GM18498 (cell line): Measurements from ENCODE around the gene RBCK1.
"Not testable (repeated sequence)": the region's sequence is repeated elsewhere in the genome, so short reads cannot be mapped to it uniquely, and the experiment has no call there.

Experiments used
- ATAC-seq: cut with Tn5 transposase; IDR thresholded peaks from one replicate; pipeline ENCODE4 v1.9.1; 2021; ENCODE audit warnings: mild to moderate bottlenecking, moderate library complexity; ENCODE audit not compliant: unreplicated experiment

The RBCK1 gene

DNA sequence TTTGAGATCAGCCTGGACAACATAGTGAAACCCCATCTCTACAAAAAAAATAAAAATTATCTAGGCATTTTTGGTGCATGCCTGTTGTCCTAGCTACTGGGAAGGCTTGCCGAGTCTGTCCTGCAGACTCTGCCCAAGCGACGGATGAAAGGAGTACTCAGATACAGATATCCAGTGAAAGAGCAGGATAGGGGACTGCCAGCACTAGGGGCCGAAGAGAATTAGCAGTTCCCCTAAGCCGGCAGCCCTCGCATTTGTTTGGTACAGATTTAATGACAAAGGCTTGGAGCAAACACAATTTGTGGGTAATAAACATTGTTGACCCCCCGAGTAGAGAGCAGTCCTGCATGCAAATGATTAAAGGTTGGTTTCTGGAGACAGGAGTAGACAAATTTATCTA is 59.7 kb downstream of the RBCK1 start:
- ATAC-seq, result no peak

DNA sequence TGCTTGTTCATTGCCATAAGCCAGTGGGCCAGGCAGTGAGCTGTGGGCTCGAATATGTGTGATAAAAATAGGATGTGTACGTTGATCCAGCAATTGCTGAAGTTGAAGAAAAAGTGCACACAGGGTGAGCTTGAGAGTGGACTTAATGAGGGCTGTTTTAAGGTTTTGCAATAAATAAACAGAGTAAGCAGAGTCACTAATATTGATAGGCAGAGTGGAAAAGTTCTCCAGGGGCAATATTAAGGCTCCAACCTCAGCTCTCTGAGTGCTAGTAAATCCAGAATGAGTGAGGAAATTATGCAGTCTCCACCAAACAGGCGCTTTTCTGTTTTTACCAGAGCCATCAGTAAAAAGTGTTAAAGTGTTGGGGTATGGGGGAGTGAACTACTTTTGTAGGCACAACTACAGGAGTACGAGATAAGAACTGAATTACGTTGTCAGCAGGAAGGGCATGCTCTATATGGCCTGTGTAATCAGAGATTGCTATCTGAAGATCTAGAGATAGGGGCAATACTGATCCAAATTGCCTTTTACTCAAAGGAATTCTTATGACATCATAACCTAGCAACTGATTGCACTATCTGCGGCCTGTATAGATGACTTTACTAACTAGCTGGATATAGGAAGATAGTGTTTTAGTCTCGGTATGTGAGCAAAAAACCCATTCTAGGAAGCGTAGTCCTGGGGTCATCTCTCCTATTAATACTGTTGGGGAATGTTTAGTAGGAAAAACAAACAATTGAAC is 61.8 kb downstream of the RBCK1 start:
- ATAC-seq, result no peak

- ATAC-seq, result no peak
These were observed 64.2 kb downstream of the RBCK1 start for GRCh38 chr20:472137-472846.

DNA sequence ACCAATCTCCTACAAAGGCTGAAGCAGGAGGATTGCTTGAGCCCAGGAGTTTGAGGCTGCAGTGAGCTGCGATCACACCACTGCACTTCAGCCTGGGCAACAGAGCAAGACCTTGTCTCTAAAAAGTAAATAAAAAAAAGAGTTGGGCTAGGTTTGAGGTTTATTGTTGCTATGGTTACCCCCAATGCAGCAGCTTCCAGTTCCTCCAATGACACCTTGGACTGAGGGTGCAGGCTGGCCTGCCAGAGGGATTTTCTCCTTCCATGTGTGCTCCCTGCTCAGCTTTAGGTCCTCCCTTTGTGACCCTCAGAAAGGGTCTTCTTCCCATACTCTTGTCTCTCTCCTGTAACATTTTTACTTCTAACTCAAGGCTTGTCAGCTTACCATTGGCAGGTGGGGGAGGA is 64.8 kb downstream of the RBCK1 start:
- no peak for ATAC-seq

GRCh38 chr20:474581-474980 is 66.5 kb downstream of the RBCK1 start:
- no peak for ATAC-seq

- ATAC-seq, result no peak
These were observed 67.6 kb downstream of the RBCK1 start for GRCh38 chr20:475463-476357.

DNA sequence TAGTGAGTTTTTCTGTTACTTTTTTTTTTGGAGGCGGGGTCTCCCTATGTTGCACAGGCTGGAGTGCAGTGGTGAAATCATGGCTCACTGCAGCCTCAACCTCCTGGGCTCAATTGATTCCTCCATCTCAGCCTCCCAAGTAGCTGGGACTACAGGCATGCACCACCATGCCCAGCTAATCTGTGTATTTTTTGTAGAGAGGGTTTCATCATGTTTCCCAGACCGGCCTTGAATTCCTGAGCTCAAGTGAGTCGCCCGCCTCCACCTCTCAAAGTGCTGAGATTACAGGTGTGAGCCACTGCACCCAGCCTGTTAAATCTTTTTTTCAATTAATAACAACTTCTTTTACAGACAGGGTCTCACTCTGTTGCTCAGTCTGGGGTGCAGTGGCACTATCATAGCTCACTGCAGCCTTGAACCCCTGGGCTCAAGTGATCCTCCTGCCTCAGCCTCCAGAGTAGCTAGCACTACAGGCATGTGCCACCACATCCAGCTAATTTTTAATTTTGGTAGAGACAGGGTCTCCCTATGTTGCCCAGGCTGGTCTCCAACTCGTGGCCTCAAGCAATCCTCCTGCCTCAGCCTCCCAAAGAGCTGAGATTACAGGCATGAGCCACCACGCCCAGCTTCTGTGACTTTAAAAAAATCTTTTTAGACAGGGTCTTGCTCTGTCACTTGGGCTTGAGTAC is 68.6 kb downstream of the RBCK1 start:
- ATAC-seq, result not testable (repeated sequence)

DNA sequence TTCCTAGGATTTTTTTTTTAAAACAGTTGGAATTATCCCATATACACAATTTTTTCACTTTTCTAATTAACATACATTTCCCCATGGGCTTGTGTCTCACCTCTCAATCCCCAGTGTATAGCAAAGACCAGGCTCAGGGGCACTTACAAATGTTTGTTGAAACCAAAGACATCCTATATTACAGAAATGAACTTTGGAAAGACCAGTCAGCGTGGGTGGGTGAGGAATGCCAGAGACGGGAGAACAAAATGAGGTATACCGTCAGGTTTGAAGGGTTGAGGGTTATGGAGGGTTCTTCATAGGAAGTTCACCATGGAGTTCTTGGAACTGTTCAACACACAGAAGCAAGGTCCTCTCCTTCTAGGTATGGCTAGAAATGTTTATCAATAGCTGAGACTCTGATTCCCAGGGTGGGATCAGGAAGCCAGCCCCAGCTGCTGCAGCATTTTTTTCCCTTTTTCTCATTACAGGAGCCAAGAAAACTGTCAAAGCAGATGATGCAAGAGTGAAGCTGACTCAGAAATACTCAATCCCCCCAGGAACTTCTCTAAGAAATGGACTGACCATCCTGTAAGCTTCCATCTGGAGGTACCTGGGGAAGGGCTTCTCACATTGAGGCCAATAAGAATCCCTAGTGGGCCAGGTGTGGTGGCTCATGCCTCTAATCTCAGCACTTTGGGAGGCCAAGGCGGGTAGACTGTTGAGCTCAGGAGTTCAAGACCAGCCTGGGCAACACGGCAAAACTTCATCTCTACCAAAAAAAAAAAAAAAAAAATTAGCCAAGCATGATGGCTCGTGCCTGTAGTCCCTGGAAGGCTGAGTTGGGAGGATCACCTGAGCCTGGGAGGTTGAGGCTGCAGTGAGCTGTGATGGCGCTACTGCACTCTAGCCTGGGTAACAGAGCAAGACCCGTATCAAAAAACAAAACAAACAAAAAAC is 70.2 kb downstream of the RBCK1 start:
- no peak for ATAC-seq

- no peak for ATAC-seq
These were observed 70.9 kb downstream of the RBCK1 start for GRCh38 chr20:478949-479429.

- no peak for ATAC-seq
These were observed 71.4 kb downstream of the RBCK1 start for GRCh38 chr20:479487-479886.

GRCh38 chr20:480044-480443 is 71.9 kb downstream of the RBCK1 start:
- no peak for ATAC-seq

- ATAC-seq, result no peak
These were observed 73.1 kb downstream of the RBCK1 start for GRCh38 chr20:481167-481566.
